HepG2 (cell line): ENCODE measurements around the gene C2orf42. TPM values are rescaled to one million over a fixed set of nuclear protein-coding genes. Genes with fewer than 3 reads are reported as not detected.

Experiments used
- AGO1 ChIP-seq: fragments of 200-400 bp; formaldehyde crosslinking; IDR thresholded peaks from 2 replicates; pipeline ENCODE4 v1.6.1; 2017; ENCODE audit warnings: mild to moderate bottlenecking, low read depth, low read length, moderate library complexity; ENCODE audit not compliant: poor library complexity, severe bottlenecking
- AGO2 ChIP-seq: fragments of 200-400 bp; formaldehyde crosslinking; optimal IDR thresholded peaks from 2 replicates; pipeline ENCODE3; 2017; ENCODE audit warnings: mild to moderate bottlenecking, low read depth, low read length, moderate library complexity
- CHCHD3 ChIP-seq: sonication (generic); formaldehyde crosslinking; IDR thresholded peaks from 2 replicates; pipeline ENCODE4 v1.8.0; 2022; ENCODE audit warnings: mild to moderate bottlenecking, missing genetic modification reagents, moderate library complexity
- DNMT3B ChIP-seq: conservative IDR thresholded peaks from 2 replicates; pipeline ENCODE4 v1.6.1; 2016; ENCODE audit warnings: missing biosample characterization, control low read depth
- HDAC1 ChIP-seq: sonication (generic); formaldehyde crosslinking; IDR thresholded peaks from 2 replicates; pipeline ENCODE4 v1.5.1; 2020; ENCODE audit warnings: mild to moderate bottlenecking, missing genetic modification reagents
- HMG20A ChIP-seq: IDR thresholded peaks from 2 replicates; pipeline ENCODE4 v1.6.1; 2016; ENCODE audit warnings: borderline replicate concordance
- KLF12 ChIP-seq: sonication (generic); formaldehyde crosslinking; IDR thresholded peaks from 2 replicates; pipeline ENCODE4 v1.4.0; 2020; ENCODE audit warnings: missing genetic modification reagents, borderline replicate concordance
- MAFF ChIP-seq: IDR thresholded peaks from 2 replicates; pipeline ENCODE4 v1.6.1; 2011; ENCODE audit warnings: low read depth, low read length, improper control_type of control experiment
- SMAD3 ChIP-seq: sonication (generic); formaldehyde crosslinking; IDR thresholded peaks from 2 replicates; pipeline ENCODE4 v1.4.0; 2020; ENCODE audit warnings: missing genetic modification reagents
- SMC3 ChIP-seq: IDR thresholded peaks from 2 replicates; pipeline ENCODE4 v1.6.1; 2011; ENCODE audit warnings: low read length, improper control_type of control experiment
- STAG1 ChIP-seq: sonication (generic); formaldehyde crosslinking; IDR thresholded peaks from 2 replicates; pipeline ENCODE4 v1.4.0; 2020; ENCODE audit warnings: missing genetic modification reagents
- ZBTB7B ChIP-seq: sonication (generic); formaldehyde crosslinking; IDR thresholded peaks from 2 replicates; pipeline ENCODE4 v1.4.0; 2020; ENCODE audit warnings: missing genetic modification reagents
- ZNF143 ChIP-seq: sonication (generic); formaldehyde crosslinking; IDR thresholded peaks from 2 replicates; pipeline ENCODE4 v1.4.0; 2020; ENCODE audit warnings: missing genetic modification reagents
- ZNF20 ChIP-seq: sonication (generic); formaldehyde crosslinking; IDR thresholded peaks from 2 replicates; pipeline ENCODE4 v1.4.0; 2020; ENCODE audit warnings: mild to moderate bottlenecking, moderate library complexity, missing genetic modification reagents
- ZNF235 ChIP-seq: sonication (generic); formaldehyde crosslinking; IDR thresholded peaks from 2 replicates; pipeline ENCODE4 v1.8.1; 2023; ENCODE audit warnings: mild to moderate bottlenecking, missing genetic modification reagents, borderline replicate concordance
- ZNF326 ChIP-seq: sonication (generic); formaldehyde crosslinking; IDR thresholded peaks from 2 replicates; pipeline ENCODE4 v1.4.0; 2020; ENCODE audit warnings: missing genetic modification reagents, borderline replicate concordance
- ZNF83 ChIP-seq: sonication (generic); formaldehyde crosslinking; IDR thresholded peaks from 2 replicates; pipeline ENCODE4 v1.4.0; 2020; ENCODE audit warnings: missing genetic modification reagents, mild to moderate bottlenecking, borderline replicate concordance
- ZSCAN31 ChIP-seq: sonication (generic); formaldehyde crosslinking; IDR thresholded peaks from 2 replicates; pipeline ENCODE4 v1.5.0; 2020; ENCODE audit warnings: low read depth, mild to moderate bottlenecking, missing genetic modification reagents
- polyA plus RNA-seq, 8 experiments: library from polyadenylated mRNA; depleted of rRNA in 3 of 8; stranded (reverse) in 7 of 8; unstranded in 1 of 8; fragments of >200 nt; fragmentation: Illumina TruSeq in 4 of 8; extraction: Trizol in 4 of 8; gene quantifications; 2 replicates each; pipeline versions ENCODE4 v1.2.1 to v1.2.3, GENCODE V29; 2011 to 2016; ENCODE audit warnings: low read depth in 4 of 8, missing spikeins in 1 of 8, mixed read lengths in 1 of 8; ENCODE audit not compliant: insufficient read depth in 1 of 8
- total RNA-seq, 5 experiments: library from RNA; depleted of rRNA; stranded (reverse); fragments of >200 nt; fragmentation: Illumina TruSeq; extraction: Trizol; gene quantifications; 2 replicates each; pipeline ENCODE4 v1.2.3, GENCODE V29; 2016; ENCODE audit warnings: low read depth in 1 of 5
- TF ChIP-seq, protein P1 (sequence below): sonication (generic); formaldehyde crosslinking; IDR thresholded peaks from 2 replicates; pipeline ENCODE4 v1.5.1; 2020; ENCODE audit warnings: missing genetic modification reagents, mild to moderate bottlenecking, borderline replicate concordance
- TF ChIP-seq, protein P2 (sequence below): sonication (generic); formaldehyde crosslinking; IDR thresholded peaks from 2 replicates; pipeline ENCODE4 v1.4.0; 2020; ENCODE audit warnings: mild to moderate bottlenecking, missing genetic modification reagents
- TF ChIP-seq, protein P3 (sequence below): sonication (generic); formaldehyde crosslinking; IDR thresholded peaks from 2 replicates; pipeline ENCODE4 v1.4.0; 2020; ENCODE audit warnings: missing genetic modification reagents
- TF ChIP-seq, protein P4 (sequence below): sonication (generic); formaldehyde crosslinking; IDR thresholded peaks from 2 replicates; pipeline ENCODE4 v1.4.0; 2020; ENCODE audit warnings: mild to moderate bottlenecking, missing genetic modification reagents
- TF ChIP-seq, protein P5 (sequence below), 2 experiments: sonication (generic) in 1 of 2; formaldehyde crosslinking in 1 of 2; IDR thresholded peaks; 2 replicates each; pipeline versions ENCODE4 v1.5.1 to v1.6.1; 2011 to 2020; ENCODE audit warnings: borderline replicate concordance in 1 of 2, low read depth in 1 of 2, low read length in 1 of 2, mild to moderate bottlenecking in 1 of 2, missing genetic modification reagents in 1 of 2, moderate library complexity in 1 of 2

The C2orf42 gene
- total and polyA plus RNA-seq, 2 of the 13 experiments (the other 11 are each of a cell fraction or from before 2014, with no cell fraction given), result 9.3 to 9.9 TPM

DNA sequence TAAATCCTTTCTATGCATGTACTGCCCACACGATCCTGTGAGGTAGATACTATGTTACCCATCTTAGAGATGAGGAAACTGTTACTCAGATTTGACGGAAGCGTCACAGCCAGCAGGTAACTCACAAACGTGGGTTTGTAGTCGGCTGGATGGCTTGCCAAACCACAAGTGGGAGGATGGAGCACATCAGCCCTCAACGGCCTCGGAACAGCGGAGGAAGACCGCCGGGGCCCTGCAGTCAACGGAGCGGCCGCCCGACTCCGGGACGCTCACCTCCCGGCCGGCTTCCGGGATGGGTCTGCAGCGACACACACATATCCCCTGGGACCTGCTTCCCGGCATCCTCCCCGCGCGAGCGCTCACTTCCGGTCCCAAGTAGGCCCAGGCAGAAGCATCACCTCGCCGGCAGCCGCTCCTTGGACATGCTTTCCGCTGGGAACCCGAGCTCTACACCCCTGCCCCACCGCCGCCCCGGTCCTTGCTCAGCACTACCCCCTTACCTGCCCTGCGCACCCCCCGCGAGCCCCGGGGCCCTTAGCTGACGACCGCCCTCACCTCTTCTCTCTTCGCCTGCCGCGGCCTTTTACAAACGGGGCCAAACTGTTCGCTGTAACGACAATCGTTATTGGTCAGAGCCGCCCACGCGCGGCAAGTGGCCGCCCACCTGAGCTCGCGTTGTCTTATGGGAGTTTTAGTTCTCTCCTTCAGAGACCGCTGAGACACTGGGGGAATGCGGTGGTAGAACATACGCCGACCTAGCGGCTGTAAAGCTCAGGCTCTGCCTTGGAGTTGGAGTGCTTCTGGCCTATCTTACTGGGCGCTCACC lies at the start of gene C2orf42 (continued):
- peak; percentile 72 for TF ChIP-seq AGO1
- TF ChIP-seq ZNF235, result peak; percentile 85
- no peak for TF ChIP-seq CHCHD3 (CRISPR knock-in tag)
- TF ChIP-seq, protein P1, sequence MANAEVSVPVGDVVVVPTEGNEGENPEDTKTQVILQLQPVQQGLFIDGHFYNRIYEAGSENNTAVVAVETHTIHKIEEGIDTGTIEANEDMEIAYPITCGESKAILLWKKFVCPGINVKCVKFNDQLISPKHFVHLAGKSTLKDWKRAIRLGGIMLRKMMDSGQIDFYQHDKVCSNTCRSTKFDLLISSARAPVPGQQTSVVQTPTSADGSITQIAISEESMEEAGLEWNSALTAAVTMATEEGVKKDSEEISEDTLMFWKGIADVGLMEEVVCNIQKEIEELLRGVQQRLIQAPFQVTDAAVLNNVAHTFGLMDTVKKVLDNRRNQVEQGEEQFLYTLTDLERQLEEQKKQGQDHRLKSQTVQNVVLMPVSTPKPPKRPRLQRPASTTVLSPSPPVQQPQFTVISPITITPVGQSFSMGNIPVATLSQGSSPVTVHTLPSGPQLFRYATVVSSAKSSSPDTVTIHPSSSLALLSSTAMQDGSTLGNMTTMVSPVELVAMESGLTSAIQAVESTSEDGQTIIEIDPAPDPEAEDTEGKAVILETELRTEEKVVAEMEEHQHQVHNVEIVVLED (CRISPR knock-in tag), result peak; percentile 74
- peak; percentile 93 for TF ChIP-seq ZNF143 (CRISPR knock-in tag)
- TF ChIP-seq, protein P2, sequence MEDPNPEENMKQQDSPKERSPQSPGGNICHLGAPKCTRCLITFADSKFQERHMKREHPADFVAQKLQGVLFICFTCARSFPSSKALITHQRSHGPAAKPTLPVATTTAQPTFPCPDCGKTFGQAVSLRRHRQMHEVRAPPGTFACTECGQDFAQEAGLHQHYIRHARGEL, result no peak
- TF ChIP-seq SMAD3, result peak; percentile 87; the same call in 1 of the 2 replicates
- TF ChIP-seq AGO2, result peak; percentile 86
- TF ChIP-seq, protein P3, sequence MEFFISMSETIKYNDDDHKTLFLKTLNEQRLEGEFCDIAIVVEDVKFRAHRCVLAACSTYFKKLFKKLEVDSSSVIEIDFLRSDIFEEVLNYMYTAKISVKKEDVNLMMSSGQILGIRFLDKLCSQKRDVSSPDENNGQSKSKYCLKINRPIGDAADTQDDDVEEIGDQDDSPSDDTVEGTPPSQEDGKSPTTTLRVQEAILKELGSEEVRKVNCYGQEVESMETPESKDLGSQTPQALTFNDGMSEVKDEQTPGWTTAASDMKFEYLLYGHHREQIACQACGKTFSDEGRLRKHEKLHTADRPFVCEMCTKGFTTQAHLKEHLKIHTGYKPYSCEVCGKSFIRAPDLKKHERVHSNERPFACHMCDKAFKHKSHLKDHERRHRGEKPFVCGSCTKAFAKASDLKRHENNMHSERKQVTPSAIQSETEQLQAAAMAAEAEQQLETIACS (CRISPR knock-in tag), result no peak; the same call in 1 of the 2 replicates
- peak; percentile 81; the same call in 1 of the 2 replicates for TF ChIP-seq ZSCAN31
- no peak for TF ChIP-seq DNMT3B (CRISPR knock-in tag)
- TF ChIP-seq HMG20A (CRISPR knock-in tag), result peak; percentile 38; the same call in 1 of the 2 replicates
- TF ChIP-seq SMC3, result no peak
- peak; percentile 42 for TF ChIP-seq STAG1 (CRISPR knock-in tag)
- peak; percentile 88; the same call in 1 of the 2 replicates for TF ChIP-seq ZNF83 (CRISPR knock-in tag)
- 0 out of 2 replicates have a peak, but pooled peaks have one; percentile 25 for TF ChIP-seq ZNF20 (CRISPR knock-in tag)
- TF ChIP-seq, protein P4, sequence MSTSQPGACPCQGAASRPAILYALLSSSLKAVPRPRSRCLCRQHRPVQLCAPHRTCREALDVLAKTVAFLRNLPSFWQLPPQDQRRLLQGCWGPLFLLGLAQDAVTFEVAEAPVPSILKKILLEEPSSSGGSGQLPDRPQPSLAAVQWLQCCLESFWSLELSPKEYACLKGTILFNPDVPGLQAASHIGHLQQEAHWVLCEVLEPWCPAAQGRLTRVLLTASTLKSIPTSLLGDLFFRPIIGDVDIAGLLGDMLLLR (CRISPR knock-in tag), result peak; percentile 24
- peak; percentile 82 for TF ChIP-seq HDAC1
- TF ChIP-seq ZNF326, result no peak
- TF ChIP-seq, protein P5, sequence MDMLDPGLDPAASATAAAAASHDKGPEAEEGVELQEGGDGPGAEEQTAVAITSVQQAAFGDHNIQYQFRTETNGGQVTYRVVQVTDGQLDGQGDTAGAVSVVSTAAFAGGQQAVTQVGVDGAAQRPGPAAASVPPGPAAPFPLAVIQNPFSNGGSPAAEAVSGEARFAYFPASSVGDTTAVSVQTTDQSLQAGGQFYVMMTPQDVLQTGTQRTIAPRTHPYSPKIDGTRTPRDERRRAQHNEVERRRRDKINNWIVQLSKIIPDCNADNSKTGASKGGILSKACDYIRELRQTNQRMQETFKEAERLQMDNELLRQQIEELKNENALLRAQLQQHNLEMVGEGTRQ (IDR thresholded peaks at IDR 0.05; ENCODE audit: low read depth, low read length), result peak; percentile 91
- TF ChIP-seq, protein P5 (CRISPR knock-in tag; IDR thresholded peaks at IDR 0.05; ENCODE audit: borderline replicate concordance), result peak; percentile 94
- peak; percentile 67 for TF ChIP-seq ZBTB7B (CRISPR knock-in tag)
- no peak for TF ChIP-seq MAFF
- no peak for TF ChIP-seq KLF12 (CRISPR knock-in tag)
